Hippocampal formation (tissue), 2 donors: ENCODE results near the gene NECTIN2.

ENCODE experiments used
- DNase-seq, 2 donors: peaks; one replicate each; lab custom pipeline; 2025; lab: John Stamatoyannopoulos, UW

The NECTIN2 gene

GRCh38 chr19:44845612-44846454 lies at the start of gene NECTIN2:
NECTIN2 (plus strand) TSS chr19:44846297; CDS start chr19:44846526, 229 bp downstream.
- DNase-seq, result peak; percentile 65 to 81

DNA sequence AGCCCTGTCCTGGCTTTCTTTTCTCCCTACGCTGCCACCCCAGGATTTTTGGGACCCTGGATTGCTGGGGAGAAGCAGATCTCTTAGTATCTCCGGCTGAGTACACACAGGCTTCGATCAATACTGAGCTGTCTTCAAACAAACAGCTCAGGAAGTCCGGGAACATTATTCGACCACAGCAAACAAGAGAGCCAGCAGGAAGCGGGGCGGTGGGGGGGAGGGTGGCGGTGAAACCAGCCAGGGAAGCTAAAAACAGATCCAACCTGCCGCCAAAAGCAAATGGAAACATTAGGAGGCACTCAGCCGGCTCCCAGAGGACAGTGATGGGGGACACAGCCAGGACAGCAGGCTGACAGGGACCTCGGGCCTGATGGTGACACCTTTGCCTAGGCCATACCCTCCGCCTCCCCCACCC lies 49.4 kb upstream of the NECTIN2 start:
- no peak for DNase-seq

- DNase-seq, result no peak
Observed at GRCh38 chr19:44799627-44800346, 46.3 kb upstream of the NECTIN2 start.

- DNase-seq, result peak in 1 of 2 donors; percentile 61
Observed at GRCh38 chr19:44800461-44800860, 45.6 kb upstream of the NECTIN2 start.

- no peak for DNase-seq
Observed at GRCh38 chr19:44803442-44804428, 42.4 kb upstream of the NECTIN2 start.

DNA sequence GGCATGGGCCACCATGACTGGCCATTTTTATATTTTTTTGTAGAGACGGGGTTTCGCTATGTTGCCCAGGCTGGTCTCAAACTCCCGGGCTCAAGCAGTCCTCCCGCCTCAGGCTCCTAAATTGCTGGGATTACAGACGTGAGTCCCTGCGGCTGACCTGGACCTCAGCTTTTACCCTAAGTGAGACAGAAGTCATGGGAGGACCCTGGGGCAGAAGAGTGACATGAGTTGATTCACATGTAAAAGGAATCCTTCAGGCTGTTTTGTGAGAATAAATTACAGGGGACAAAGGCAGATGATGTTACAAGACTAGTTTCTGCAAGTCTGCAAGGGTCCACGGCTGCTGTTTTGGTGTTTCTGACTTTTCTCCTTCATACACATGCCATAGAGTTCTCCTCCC lies 39.8 kb upstream of the NECTIN2 start:
- DNase-seq, result no peak

GRCh38 chr19:44807162-44807561 lies 38.9 kb upstream of the NECTIN2 start:
- no peak for DNase-seq

GRCh38 chr19:44807652-44808462 lies 38.2 kb upstream of the NECTIN2 start:
- peak in 1 of 2 donors; percentile 8 for DNase-seq

GRCh38 chr19:44808463-44809371 lies 37.4 kb upstream of the NECTIN2 start, which contains the start of gene BCAM:
BCAM (plus strand) TSS chr19:44809103; CDS start chr19:44809125, 22 bp downstream.
- peak in 1 of 2 donors; percentile 39 for DNase-seq

DNA sequence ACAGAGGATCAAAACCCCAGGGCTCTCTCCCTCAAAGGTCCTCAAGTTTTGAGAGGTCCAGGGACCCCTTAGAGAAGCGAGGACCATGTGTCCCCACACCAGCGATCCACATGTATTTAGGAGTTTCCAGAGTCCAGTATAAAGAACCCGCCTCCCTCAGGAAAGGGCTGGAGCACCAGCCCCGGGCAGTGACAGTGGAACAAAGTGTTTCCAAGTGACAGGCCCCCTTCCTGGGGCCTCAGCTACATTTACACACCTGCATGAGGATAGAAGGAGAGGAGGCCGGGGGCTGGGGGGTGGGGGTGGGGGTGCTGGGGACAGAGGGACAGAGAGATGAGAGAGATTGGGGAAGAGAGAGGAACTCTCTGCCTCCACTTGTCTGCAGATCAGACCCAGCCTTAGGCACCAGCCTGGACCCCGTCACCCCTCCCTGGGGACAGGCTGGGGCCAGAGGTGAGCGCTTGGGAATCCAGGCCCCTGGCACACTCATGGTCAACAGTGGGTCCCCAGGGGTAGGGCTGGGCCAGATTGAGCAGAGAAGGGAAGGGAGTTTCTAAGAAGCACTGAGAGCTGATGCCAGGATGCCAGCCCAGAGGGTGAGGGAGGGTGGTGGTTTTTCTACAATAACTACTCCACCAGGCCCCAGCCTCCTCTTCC lies 36.4 kb upstream of the NECTIN2 start:
- no peak for DNase-seq

DNA sequence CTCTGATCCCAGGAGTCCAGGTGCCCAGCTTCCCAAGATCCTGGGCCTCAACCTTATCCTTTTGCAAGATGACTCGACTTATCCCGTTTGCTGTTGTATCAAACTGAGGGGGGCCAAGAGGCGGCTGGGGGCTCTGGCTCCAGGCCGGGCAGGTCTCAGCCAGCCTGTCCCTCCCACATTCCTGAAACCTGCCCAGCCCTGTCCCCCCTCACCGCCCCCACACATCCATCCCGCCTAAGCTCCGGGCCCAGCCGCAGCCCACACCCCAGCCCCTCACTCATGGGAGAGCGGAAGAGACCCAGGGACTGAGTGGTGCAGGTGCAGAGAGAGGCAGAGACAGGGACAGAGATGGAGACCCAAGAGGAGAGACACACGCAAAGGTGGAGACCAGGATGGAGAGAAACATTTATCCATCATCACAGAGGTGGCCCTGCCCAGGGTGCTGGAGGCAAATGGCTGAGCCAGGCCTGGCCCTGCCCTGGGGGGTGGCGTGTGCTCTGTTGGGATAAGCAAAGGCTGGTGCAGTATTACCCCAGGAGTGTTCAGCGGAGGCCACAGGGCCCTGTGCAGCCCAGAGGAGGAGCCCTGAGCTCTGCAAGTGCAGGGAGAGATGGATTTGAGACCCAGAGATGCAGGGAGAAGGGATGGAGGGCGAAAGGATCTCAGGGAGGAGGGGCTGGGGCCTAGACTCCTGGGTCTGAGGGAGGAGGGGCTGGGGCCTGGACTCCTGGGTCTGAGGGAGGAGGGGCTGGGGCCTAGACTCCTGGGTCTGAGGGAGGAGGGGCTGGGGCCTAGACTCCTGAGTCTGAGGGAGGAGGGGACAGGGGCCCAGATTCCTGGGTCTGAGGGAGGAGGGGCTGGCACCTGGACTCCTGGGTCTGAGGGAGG lies 35.6 kb upstream of the NECTIN2 start:
- DNase-seq, result no peak

- DNase-seq, result no peak
Observed at GRCh38 chr19:44811122-44811419, 35.0 kb upstream of the NECTIN2 start.

GRCh38 chr19:44812142-44812718 lies 33.9 kb upstream of the NECTIN2 start:
- no peak for DNase-seq

DNA sequence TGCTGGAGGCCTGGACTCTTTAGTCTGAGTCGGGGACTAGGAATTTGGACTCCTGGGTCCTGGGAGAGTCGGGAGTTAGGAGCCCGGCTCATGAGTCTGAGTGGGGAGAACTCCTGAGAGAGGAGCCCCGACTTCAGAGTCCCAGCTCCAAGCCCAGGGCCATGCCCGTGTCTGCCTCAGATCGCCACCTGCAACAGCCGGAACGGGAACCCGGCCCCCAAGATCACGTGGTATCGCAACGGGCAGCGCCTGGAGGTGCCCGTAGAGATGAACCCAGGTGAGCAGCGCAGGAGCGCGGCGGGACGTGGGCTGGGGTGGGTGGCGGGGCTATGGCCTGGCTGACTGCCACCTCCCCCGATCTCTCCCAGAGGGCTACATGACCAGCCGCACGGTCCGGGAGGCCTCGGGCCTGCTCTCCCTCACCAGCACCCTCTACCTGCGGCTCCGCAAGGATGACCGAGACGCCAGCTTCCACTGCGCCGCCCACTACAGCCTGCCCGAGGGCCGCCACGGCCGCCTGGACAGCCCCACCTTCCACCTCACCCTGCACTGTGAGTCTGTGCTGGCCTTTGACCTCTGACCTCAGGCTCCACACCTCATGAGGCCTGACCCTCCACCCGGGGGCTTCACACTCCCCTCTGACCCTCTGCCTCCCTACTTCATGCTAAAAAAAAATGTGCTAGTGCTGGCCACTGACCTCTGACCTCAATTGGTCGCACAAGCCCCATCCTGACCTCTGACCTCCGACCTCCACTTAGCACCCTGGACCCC lies 32.8 kb upstream of the NECTIN2 start:
- no peak for DNase-seq

- DNase-seq, result no peak
Observed at GRCh38 chr19:44813841-44814470, 32.1 kb upstream of the NECTIN2 start.

DNA sequence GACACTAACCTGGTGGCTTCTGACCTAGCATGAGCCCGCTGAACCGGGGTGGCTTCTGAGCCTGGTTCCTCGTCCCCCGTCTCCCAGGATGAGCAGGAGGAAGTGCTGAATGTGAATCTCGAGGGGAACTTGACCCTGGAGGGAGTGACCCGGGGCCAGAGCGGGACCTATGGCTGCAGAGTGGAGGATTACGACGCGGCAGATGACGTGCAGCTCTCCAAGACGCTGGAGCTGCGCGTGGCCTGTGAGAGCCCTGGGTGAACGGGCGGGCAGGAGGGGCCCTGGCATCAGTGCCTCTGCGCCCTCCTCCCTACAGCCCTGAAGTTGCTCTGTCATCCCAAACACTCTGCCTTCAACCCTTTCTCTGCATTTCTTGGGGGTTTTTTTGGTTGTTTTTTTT lies 31.6 kb upstream of the NECTIN2 start:
- no peak for DNase-seq

- no peak for DNase-seq
Observed at GRCh38 chr19:44816301-44816700, 29.8 kb upstream of the NECTIN2 start.
